Esophagus squamous epithelium (tissue), 4 donors: ENCODE results near the gene SOX6.

ENCODE experiments used
- POLR2A ChIP-seq, 4 donors: fragments of 450-650 bp; IDR thresholded peaks; one replicate each; pipeline ENCODE4 v1.6.1; 2017; ENCODE audit warnings: antibody characterized with exemption in 4 of 4, mild to moderate bottlenecking in 4 of 4, moderate library complexity in 3 of 4
- TF ChIP-seq, protein P1 (sequence below), 6 experiments: fragments of 450-650 bp in 4 of 6; fragments of 200-600 bp in 2 of 6; sonication (generic) in 2 of 6; IDR thresholded peaks; one replicate each; pipeline ENCODE4 v1.5.1; 2016 to 2019; ENCODE audit warnings: antibody characterized with exemption in 6 of 6, mild to moderate bottlenecking in 4 of 6, moderate library complexity in 4 of 6

DNA sequence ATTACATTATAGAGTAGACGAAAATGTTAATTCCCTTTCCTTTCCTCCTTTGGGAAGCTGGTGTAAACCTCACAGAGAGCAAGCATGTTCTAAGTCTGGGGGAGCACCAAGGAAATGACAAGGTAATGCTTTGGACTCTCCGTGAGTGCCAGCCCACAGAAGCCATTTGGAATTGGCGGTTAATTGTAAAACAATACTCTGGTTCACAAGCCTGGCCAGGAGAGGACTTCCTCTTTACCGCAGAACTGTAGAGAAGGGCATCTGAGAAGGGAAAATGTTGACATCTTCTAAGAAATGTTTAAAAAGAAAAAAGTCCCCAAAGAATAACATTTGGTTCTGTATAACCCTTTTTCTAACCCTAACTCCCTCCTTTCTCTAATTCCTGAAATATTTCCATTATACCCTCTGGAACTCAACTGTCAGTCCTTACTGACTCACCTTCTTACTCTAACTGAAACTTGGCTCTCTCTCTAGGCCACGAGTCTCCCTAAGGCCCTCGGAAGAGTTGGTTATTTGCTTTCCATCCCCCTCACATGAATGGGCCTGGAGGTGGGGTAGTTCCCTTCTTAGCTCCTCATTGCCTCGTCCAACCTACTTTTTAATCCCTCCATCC lies 379.8 kb downstream of the SOX6 start:
- no peak for TF ChIP-seq POLR2A (IDR thresholded peaks at IDR 0.05)
- TF ChIP-seq, protein P1, sequence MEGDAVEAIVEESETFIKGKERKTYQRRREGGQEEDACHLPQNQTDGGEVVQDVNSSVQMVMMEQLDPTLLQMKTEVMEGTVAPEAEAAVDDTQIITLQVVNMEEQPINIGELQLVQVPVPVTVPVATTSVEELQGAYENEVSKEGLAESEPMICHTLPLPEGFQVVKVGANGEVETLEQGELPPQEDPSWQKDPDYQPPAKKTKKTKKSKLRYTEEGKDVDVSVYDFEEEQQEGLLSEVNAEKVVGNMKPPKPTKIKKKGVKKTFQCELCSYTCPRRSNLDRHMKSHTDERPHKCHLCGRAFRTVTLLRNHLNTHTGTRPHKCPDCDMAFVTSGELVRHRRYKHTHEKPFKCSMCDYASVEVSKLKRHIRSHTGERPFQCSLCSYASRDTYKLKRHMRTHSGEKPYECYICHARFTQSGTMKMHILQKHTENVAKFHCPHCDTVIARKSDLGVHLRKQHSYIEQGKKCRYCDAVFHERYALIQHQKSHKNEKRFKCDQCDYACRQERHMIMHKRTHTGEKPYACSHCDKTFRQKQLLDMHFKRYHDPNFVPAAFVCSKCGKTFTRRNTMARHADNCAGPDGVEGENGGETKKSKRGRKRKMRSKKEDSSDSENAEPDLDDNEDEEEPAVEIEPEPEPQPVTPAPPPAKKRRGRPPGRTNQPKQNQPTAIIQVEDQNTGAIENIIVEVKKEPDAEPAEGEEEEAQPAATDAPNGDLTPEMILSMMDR (IDR thresholded peaks at IDR 0.05): no peak
